ENCODE data around the gene ARF1.

The ARF1 gene

GRCh38 chr1:228071839-228072657 is 10.5 kb upstream of the ARF1 start:
- DNase-seq: no peak

GRCh38 chr1:228072658-228073043 is 9.9 kb upstream of the ARF1 start:
- no peak for DNase-seq

DNA sequence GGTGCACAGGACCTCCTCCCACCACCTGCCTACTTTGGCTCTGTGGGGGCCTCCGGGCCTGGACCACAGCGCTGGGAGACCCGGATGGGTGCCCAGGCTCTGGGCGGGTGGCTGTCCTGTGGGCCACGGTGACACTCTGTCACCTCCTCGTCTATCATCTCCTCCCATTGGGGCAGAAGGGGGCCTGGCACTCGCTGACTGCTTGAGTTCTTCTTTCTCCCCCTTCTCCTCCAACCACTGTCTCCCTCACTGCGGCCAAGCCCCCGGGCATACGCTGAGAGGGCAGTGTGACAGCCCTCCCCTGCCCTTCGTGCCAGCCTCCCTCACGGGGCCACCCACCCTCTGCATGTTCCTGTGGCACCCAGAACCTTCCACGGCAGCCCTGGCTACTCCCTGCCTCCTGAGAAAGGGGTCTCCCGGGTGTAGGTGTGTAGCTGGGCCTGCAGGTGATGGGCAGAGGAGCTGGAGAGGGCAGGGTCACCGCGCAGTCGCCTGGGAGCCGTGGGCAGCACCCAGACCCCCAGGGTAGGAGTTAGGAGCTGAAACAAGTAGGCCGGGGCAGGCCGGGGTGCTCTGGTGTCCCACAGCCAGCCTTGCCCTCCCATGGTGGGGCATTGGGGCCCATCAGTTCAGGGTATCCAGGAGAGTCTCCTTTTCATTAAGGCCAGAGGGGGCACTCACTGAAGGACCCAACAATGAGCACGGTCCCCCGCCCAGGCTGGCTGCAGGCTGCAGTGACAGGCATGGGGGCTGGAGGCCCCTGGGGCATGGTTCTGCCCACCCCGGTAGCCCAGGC is 9.2 kb upstream of the ARF1 start:
- no peak for DNase-seq

- DNase-seq: no peak
These were observed 8.5 kb upstream of the ARF1 start for GRCh38 chr1:228073857-228074545.

GRCh38 chr1:228074954-228075730 is 7.4 kb upstream of the ARF1 start:
- no peak for DNase-seq

DNA sequence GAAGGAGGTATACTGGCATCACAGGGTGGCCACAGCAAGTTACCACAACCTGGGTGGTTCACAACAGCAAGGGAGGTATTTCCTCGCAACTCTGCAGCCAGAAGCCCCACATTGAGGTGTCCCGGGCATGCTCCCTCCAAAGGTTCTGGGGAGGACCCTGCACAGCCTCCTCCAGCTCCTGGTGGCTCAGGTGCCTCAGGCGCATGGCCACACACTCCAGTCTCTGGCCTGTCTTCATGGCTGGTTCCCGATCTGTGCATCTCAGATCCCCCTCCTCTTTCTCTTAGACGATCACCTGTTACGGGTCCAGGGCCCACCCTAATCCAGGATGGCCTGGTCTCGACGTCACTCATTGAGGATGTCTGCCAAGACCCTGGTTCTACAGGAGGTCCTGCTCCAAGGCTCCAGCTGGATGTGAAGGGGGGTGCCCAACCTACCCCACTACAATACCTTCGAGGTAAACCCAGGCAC is 6.7 kb upstream of the ARF1 start:
- DNase-seq: no peak

DNA sequence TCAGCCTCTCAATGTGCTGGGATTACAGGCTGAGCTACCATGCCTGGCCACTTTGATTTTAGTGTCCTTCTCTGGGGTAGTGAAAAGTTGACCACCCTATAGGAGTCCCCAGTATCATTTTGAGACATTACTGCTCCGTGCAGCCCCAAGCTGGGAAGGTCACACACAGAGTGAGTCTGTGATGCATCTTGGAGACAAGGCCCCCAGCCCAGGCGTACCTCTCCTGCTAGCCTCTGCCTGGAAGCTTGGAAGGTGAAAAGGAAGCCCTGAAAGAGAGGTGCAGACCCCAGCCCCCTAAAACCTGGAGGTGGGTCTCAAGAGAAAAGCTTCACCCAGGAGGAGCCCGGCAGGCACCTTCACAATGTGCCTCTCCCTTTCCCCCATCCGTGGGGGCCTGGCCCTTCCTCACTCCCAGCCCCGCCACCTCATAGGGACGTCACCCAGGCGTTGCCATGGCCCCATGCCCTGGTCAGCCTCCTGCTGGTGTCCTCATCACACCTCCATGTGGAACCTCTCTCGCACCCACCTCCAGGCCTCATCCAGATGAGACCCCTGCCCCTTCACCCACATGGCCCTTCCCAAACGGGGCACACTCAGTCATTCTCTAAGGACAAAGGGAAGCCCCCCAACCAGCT is 5.6 kb upstream of the ARF1 start:
- DNase-seq: no peak

GRCh38 chr1:228077565-228078330 is 4.8 kb upstream of the ARF1 start:
- no peak for DNase-seq

DNA sequence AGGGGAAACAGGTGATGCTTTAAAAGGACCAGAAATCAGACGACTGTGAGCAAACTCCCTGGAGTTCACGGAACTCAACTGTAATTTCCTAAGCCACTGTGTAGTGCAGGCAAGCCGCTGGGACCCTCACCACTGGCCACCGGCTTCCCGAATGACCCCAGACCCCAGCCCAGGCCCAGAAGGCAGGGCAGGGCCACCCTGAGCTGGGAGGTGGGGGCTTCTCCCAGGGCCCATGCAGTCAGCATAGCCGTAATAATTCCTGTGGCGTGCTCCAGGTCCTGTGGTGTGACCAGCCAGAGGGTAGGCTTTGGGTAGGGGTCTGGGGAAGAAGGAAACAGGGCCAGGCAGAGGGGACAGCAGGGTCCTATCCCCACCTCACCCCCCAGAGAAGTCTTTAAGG is 3.5 kb upstream of the ARF1 start:
- no peak for DNase-seq

GRCh38 chr1:228079601-228080263 is 2.8 kb upstream of the ARF1 start:
- no peak for DNase-seq

GRCh38 chr1:228081144-228081543 is 1.4 kb upstream of the ARF1 start:
- no peak for DNase-seq

- no peak for DNase-seq
These were observed 812 bp upstream of the ARF1 start for GRCh38 chr1:228081578-228082213.

- no peak for DNase-seq
These were observed 686 bp downstream of the ARF1 start for GRCh38 chr1:228082918-228083870.

GRCh38 chr1:228083871-228084278 is 1.4 kb downstream of the ARF1 start:
- no peak for DNase-seq

GRCh38 chr1:228084325-228084724 is 1.8 kb downstream of the ARF1 start:
- no peak for DNase-seq

GRCh38 chr1:228084797-228085196 is 2.3 kb downstream of the ARF1 start:
- no peak for DNase-seq

- DNase-seq: no peak
These were observed 2.9 kb downstream of the ARF1 start for GRCh38 chr1:228085287-228085951.

GRCh38 chr1:228087771-228088251 is 5.3 kb downstream of the ARF1 start:
- DNase-seq: no peak

Data from amniotic stem cell (primary cell).